PFSK-1 (cell line): Measurements from ENCODE around the gene OR5H2.

Experiments
- FOXP2 ChIP-seq: optimal IDR thresholded peaks from 2 replicates; pipeline ENCODE3; 2011; ENCODE audit warnings: borderline replicate concordance, control low read depth, inconsistent platforms; ENCODE audit not compliant: insufficient read depth; ENCODE audit errors: extremely low read length, extremely low read depth
- POLR2AphosphoS5 ChIP-seq: IDR thresholded peaks from 2 replicates; pipeline ENCODE4 v1.6.1; 2012; ENCODE audit warnings: low read depth, mild to moderate bottlenecking, control low read depth, low read length, moderate library complexity
- SIN3A ChIP-seq: IDR thresholded peaks from 2 replicates; pipeline ENCODE4 v1.6.1; 2012; ENCODE audit warnings: mild to moderate bottlenecking, low read length, moderate library complexity, borderline replicate concordance; ENCODE audit not compliant: insufficient read depth
- TAF1 ChIP-seq: IDR thresholded peaks from 2 replicates; pipeline ENCODE4 v1.6.1; 2012; ENCODE audit warnings: low read length, control low read depth, borderline replicate concordance; ENCODE audit not compliant: insufficient read depth
- TF ChIP-seq, protein P1 (sequence below), 2 experiments: IDR thresholded peaks; 2 replicates each; pipeline versions ENCODE4 v1.6.1 to v1.8.0; 2011 to 2012; ENCODE audit warnings: low read depth in 2 of 2, low read length in 2 of 2, control low read depth in 1 of 2, inconsistent platforms in 1 of 2, mild to moderate bottlenecking in 1 of 2, moderate library complexity in 1 of 2; ENCODE audit not compliant: insufficient read depth in 1 of 2

Gene OR5H2

DNA sequence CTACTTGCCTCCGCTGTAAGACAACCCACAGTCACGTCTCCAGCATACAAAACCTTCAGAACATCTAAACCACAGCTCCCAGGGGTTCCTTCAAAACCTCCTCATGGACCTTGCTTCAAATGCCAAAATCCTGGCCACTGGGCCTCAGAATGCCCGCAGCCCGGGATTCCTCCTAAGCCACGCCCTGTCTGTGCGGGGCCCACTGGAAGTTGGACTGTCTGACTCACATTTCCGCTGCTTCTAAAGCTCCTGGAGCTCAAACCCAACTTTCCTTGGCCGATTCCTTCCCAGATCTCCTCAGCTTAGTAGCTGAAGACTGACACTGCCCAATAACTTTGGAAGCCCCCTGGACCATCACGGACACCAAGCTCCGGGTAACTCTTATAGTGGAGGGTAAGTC, 36.2 kb upstream of the OR5H2 start:
- no peak for TF ChIP-seq SIN3A
- TF ChIP-seq TAF1, result no peak
- no peak for TF ChIP-seq POLR2AphosphoS5
- TF ChIP-seq, protein P1, sequence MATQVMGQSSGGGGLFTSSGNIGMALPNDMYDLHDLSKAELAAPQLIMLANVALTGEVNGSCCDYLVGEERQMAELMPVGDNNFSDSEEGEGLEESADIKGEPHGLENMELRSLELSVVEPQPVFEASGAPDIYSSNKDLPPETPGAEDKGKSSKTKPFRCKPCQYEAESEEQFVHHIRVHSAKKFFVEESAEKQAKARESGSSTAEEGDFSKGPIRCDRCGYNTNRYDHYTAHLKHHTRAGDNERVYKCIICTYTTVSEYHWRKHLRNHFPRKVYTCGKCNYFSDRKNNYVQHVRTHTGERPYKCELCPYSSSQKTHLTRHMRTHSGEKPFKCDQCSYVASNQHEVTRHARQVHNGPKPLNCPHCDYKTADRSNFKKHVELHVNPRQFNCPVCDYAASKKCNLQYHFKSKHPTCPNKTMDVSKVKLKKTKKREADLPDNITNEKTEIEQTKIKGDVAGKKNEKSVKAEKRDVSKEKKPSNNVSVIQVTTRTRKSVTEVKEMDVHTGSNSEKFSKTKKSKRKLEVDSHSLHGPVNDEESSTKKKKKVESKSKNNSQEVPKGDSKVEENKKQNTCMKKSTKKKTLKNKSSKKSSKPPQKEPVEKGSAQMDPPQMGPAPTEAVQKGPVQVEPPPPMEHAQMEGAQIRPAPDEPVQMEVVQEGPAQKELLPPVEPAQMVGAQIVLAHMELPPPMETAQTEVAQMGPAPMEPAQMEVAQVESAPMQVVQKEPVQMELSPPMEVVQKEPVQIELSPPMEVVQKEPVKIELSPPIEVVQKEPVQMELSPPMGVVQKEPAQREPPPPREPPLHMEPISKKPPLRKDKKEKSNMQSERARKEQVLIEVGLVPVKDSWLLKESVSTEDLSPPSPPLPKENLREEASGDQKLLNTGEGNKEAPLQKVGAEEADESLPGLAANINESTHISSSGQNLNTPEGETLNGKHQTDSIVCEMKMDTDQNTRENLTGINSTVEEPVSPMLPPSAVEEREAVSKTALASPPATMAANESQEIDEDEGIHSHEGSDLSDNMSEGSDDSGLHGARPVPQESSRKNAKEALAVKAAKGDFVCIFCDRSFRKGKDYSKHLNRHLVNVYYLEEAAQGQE (IDR thresholded peaks at IDR 0.05; ENCODE audit: insufficient read depth in 1 of 2, low read depth in 2 of 2, low read length in 2 of 2), result no peak
- TF ChIP-seq FOXP2, result no peak

DNA sequence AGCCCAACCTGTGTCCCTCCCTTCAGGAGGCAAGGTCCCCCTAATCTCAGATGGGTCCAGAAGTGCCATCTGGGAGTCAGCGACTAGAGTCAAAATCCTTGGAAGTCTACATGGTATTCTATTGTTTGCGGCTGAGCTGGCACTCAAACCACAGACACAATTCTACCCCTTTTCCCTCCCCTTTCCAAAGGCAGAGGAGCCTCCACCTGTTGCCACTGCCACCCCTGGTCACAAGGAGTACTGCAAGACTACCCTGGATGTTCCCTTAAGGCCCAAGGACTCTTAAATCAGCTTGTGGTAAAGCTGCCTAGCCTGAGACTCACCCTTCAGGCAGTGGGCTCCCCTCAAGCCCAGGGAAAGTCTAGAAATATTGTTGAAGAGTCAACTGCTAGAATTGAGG, 22.6 kb upstream of the OR5H2 start:
- TF ChIP-seq SIN3A, result no peak
- no peak for TF ChIP-seq POLR2AphosphoS5
- TF ChIP-seq, protein P1 (IDR thresholded peaks at IDR 0.05; ENCODE audit: insufficient read depth in 1 of 2, low read depth in 2 of 2, low read length in 2 of 2), result no peak
- no peak for TF ChIP-seq TAF1
- TF ChIP-seq FOXP2, result no peak

GRCh38 chr3:98262046-98262445, 20.3 kb upstream of the OR5H2 start:
- TF ChIP-seq, protein P1 (IDR thresholded peaks at IDR 0.05; ENCODE audit: insufficient read depth in 1 of 2, low read depth in 2 of 2, low read length in 2 of 2), result no peak
- TF ChIP-seq SIN3A (no peak), POLR2AphosphoS5 (no peak), TAF1 (no peak), FOXP2 (no peak)

DNA sequence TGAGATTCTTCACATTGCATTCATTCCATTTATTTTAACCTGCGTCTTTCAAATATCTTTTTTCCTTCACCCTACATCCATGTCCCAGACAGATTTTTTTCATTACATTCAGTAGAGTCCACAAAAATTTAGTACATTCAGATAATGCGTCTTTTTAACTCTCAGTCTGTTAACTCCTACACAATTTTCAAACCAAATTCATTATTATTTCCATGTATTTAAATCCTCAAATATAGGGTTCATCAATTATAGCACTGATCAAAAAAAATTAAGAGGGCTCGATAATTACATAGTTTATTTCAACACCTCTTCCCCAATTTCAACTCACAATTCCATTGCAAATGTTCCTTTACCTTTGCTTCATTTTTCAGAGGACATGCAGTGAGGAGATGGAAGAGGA, 18.4 kb upstream of the OR5H2 start, which contains the start of gene OR5H6:
OR5H6 (plus strand) TSS at position 301 of the 400 bp plus-strand sequence; CDS start at position 390, 89 bp downstream.
- TF ChIP-seq TAF1 (no peak), SIN3A (no peak), FOXP2 (no peak), POLR2AphosphoS5 (no peak)
- TF ChIP-seq, protein P1 (IDR thresholded peaks at IDR 0.05; ENCODE audit: insufficient read depth in 1 of 2, low read depth in 2 of 2, low read length in 2 of 2), result no peak

GRCh38 chr3:98269846-98270245, 12.5 kb upstream of the OR5H2 start:
- no peak for TF ChIP-seq SIN3A
- no peak for TF ChIP-seq FOXP2
- TF ChIP-seq TAF1, result no peak
- TF ChIP-seq, protein P1 (IDR thresholded peaks at IDR 0.05; ENCODE audit: insufficient read depth in 1 of 2, low read depth in 2 of 2, low read length in 2 of 2), result no peak
- no peak for TF ChIP-seq POLR2AphosphoS5
